Mesenteric fat pad (tissue), 1 donor: ENCODE results near the gene HRNR. TPM values are rescaled to one million over a fixed set of nuclear protein-coding genes. Genes with fewer than 3 reads are reported as not detected.

Experiments used
- total RNA-seq: library from RNA; stranded (reverse); fragmentation: NEBNext Ultra II Directional; extraction: Animal tissue kit (Norgen Biotek cat#: 25700); gene quantifications from one replicate; pipeline ENCODE4 v1.2.1, GENCODE V29; 2021
- donor health status: DM: yes; HTN: yes; CAD: no.

HRNR gene
- total RNA-seq, 1 donor from 2014 or later, result not detected

Other genes starting within 250 kb of the HRNR start
- gene S100A10, start 230.3 kb downstream of the HRNR start, total RNA-seq, result 650 TPM
- gene S100A11, start 187.2 kb downstream of the HRNR start, total RNA-seq, result 750 TPM
- gene TCHHL1, start 135.1 kb downstream of the HRNR start, total RNA-seq, result 0.42 TPM
- 1.1 TPM for gene TCHH, start 108.7 kb downstream of the HRNR start, total RNA-seq
- not detected for gene RPTN, start 65.0 kb downstream of the HRNR start, total RNA-seq
- gene FLG, start 101.0 kb upstream of the HRNR start, total RNA-seq, result not detected
- gene FLG2, start 135.8 kb upstream of the HRNR start, total RNA-seq, result not detected
- gene CRNN, start 190.1 kb upstream of the HRNR start, total RNA-seq, result not detected